Parathyroid adenoma (tissue), 2 donors: ENCODE data around the gene PYCR2.

Source experiments
- H2AFZ ChIP-seq: fragments of 300-600 bp; sonication (generic); one replicate; pipeline ENCODE4 v1.7.0; 2017; ENCODE audit warnings: antibody characterized with exemption, mild to moderate bottlenecking
- H3K27ac ChIP-seq: fragments of 300-600 bp; sonication (generic); one replicate; pipeline ENCODE4 v1.7.0; 2017
- H3K27me3 ChIP-seq: fragments of 300-600 bp; sonication (generic); one replicate; pipeline ENCODE4 v1.7.0; 2017; ENCODE audit warnings: low read length; ENCODE audit not compliant: control insufficient read depth, insufficient read depth
- H3K36me3 ChIP-seq: fragments of 300-600 bp; sonication (generic); one replicate; pipeline ENCODE4 v1.7.0; 2017; ENCODE audit warnings: low read length; ENCODE audit not compliant: control insufficient read depth, insufficient read depth
- H3K4me1 ChIP-seq: fragments of 300-600 bp; sonication (generic); one replicate; pipeline ENCODE4 v1.7.0; 2017; ENCODE audit warnings: control low read depth
- H3K4me2 ChIP-seq: fragments of 300-600 bp; sonication (generic); one replicate; pipeline ENCODE4 v1.7.0; 2017; ENCODE audit warnings: low read length
- H3K4me3 ChIP-seq: fragments of 300-600 bp; sonication (generic); one replicate; pipeline ENCODE4 v1.7.0; 2017; ENCODE audit warnings: low read depth, low read length
- H3K79me2 ChIP-seq: fragments of 300-600 bp; sonication (generic); one replicate; pipeline ENCODE4 v1.7.0; 2017; ENCODE audit warnings: control low read depth
- H3K9ac ChIP-seq: fragments of 300-600 bp; sonication (generic); one replicate; pipeline ENCODE4 v1.7.0; 2017; ENCODE audit warnings: mild to moderate bottlenecking
- H3K9me3 ChIP-seq: fragments of 300-600 bp; sonication (generic); one replicate; pipeline ENCODE4 v1.7.0; 2017; ENCODE audit warnings: low read length; ENCODE audit not compliant: control insufficient read depth
- TF ChIP-seq, protein P1 (sequence below): fragments of 300-600 bp; sonication (generic); IDR thresholded peaks from one replicate; pipeline ENCODE4 v1.7.0; 2017; ENCODE audit warnings: antibody characterized with exemption, mild to moderate bottlenecking
- donor health status: primary hyperparathyroidism.

Gene PYCR2

DNA sequence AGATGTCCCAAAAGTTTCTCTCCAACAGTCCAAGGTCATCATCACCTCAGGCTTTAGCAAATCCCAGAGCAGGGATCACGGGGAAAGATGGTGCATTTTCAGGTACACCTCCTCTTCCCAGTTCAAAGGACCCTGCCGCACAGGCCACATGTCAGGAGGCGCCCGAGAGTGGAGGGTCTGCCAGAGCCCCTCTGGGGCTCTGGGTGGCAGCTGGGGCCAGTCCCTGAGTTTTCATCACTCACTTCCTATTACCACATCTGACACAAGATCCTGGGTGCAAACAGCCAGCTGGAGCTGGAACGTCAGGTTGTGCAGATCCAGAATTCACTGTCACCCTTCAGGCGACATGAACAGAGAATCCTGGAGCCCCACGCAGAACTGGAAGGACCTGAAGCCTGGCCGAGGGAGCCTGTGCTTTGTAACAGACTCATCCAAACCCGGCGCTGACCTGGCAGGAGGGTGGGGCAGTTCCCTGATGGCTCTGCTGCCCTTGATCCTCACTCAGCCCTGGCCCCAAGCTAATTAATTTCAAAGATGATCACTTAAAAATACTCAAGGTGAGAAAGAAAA lies 50.7 kb downstream of the PYCR2 start:
- Histone ChIP-seq H3K9ac (no peak overlapping the region), H3K36me3 (no peaks in the 10 kb centered on the region), H3K27me3 (no peaks in the 10 kb centered on the region), H3K4me3 (no peak overlapping the region), H3K79me2 (no peaks in the 10 kb centered on the region), H2AFZ (no peak overlapping the region), H3K9me3 (no peaks in the 10 kb centered on the region), H3K4me1 (peaks cover 7% of the 10 kb centered on the region), H3K27ac (no peak overlapping the region), H3K4me2 (no peak overlapping the region)
- TF ChIP-seq, protein P1, sequence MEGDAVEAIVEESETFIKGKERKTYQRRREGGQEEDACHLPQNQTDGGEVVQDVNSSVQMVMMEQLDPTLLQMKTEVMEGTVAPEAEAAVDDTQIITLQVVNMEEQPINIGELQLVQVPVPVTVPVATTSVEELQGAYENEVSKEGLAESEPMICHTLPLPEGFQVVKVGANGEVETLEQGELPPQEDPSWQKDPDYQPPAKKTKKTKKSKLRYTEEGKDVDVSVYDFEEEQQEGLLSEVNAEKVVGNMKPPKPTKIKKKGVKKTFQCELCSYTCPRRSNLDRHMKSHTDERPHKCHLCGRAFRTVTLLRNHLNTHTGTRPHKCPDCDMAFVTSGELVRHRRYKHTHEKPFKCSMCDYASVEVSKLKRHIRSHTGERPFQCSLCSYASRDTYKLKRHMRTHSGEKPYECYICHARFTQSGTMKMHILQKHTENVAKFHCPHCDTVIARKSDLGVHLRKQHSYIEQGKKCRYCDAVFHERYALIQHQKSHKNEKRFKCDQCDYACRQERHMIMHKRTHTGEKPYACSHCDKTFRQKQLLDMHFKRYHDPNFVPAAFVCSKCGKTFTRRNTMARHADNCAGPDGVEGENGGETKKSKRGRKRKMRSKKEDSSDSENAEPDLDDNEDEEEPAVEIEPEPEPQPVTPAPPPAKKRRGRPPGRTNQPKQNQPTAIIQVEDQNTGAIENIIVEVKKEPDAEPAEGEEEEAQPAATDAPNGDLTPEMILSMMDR = no peak

DNA sequence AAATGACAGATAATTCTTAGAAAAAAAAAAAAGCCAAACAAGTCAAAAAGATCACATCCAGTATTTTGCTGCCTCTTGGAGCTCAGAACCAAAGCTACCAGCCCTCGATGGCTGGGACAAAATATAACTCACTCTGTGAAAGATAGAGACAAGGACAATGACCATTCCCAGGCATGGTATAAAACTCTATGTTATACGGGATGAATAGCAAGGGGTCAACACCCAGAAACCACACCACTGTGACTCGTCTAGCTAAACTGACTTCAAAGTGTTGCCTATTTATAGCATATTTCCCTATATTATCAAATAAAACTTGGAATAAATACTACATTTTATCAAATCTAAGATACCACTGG lies 52.0 kb downstream of the PYCR2 start:
- Histone ChIP-seq H3K4me3 (no peak overlapping the region), H3K27ac (no peak overlapping the region), H3K4me1 (peaks cover 7% of the 10 kb centered on the region), H3K9me3 (no peaks in the 10 kb centered on the region), H3K4me2 (no peak overlapping the region), H3K36me3 (no peaks in the 10 kb centered on the region), H3K9ac (no peak overlapping the region), H2AFZ (no peak overlapping the region), H3K27me3 (no peaks in the 10 kb centered on the region), H3K79me2 (no peaks in the 10 kb centered on the region)
- TF ChIP-seq, protein P1 = no peak

DNA sequence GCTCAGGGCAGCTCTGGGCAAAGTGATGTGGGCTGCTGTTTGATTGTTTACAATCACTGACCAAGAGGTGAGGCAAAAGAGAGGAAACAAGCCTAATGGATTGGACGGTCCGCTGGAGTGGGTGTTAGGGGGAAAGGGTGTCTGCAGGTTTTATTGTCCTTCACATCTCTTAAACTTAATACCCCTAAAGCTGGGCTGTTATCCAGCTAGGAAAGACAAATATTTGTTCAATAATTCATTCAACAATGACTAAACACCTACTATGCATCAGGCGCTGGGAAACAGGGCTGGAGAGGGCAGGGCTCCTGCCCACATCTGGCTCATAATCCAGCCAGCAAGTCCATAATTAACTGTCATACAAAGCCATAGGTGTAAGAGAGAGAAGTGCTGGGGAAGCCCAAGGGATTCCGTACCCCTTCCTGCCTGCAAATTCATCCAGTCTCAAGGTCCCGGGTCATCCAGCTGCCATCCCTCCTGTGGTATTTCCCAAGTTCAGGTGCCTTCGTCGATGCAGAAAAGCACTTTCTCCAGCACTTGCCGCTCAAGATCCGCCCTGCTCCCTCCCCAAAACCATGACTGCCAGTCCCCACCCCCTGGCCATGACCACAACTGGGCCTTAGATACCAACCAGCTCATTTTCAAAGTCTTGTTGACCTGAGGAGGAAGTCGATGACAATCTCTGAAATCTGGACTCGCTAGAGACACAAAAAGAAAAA lies 52.5 kb downstream of the PYCR2 start:
- Histone ChIP-seq H3K36me3 (no peaks in the 10 kb centered on the region), H3K79me2 (no peaks in the 10 kb centered on the region), H3K9me3 (no peaks in the 10 kb centered on the region), H3K27ac (no peak overlapping the region), H3K4me1 (peaks cover 7% of the 10 kb centered on the region), H3K4me3 (no peak overlapping the region), H3K4me2 (no peak overlapping the region), H3K9ac (no peak overlapping the region), H3K27me3 (no peaks in the 10 kb centered on the region), H2AFZ (no peak overlapping the region)
- TF ChIP-seq, protein P1 = no peak

DNA sequence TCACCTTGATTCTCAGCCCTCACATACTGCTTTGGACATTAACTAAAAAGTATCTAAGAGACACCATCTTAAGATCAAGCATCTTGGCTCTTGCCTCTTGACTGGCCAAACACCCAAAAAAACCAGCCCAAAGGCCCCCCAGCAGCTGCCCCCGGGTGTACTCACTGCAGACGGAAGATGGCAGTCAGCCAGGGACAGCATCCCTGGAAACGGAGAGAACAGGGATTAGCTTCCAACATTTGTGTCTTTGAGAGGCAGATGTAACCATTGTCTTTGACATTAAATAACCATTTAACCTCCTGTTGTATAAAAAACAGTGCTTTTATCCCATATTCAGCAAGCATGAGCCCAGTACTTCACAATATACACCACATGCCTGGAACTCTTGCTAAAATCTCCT lies 53.1 kb downstream of the PYCR2 start:
- no peaks in the 10 kb centered on the region for H3K79me2 ChIP-seq
- H3K27ac ChIP-seq = no peak overlapping the region

More for the DNA sequence above, 53.1 kb downstream of the PYCR2 start:
- no peak overlapping the region for H3K4me2 ChIP-seq
- no peaks in the 10 kb centered on the region for H3K9me3 ChIP-seq
- no peak overlapping the region for H3K9ac ChIP-seq
- H3K36me3 ChIP-seq = no peaks in the 10 kb centered on the region
- H3K4me3 ChIP-seq = no peak overlapping the region
- H3K4me1 ChIP-seq = peaks cover 7% of the 10 kb centered on the region
- no peak overlapping the region for H2AFZ ChIP-seq
- TF ChIP-seq, protein P1 = no peak
- no peaks in the 10 kb centered on the region for H3K27me3 ChIP-seq
